Common myeloid progenitor, CD34-positive (primary cell): ENCODE measurements around the gene WSCD2.

ENCODE experiments used
- CTCF ChIA-PET: fragments of 350-600 bp; sonication (Branson Sonifier 250); formaldehyde crosslinking; loops from one replicate; lab custom pipeline; 2021; ENCODE audit warnings: antibody characterized with exemption; lab: Charles Lee
- POLR2A ChIA-PET: fragments of 350-600 bp; sonication (Branson Sonifier 250); formaldehyde crosslinking; loops from one replicate; lab custom pipeline; 2021; ENCODE audit warnings: antibody characterized with exemption; lab: Charles Lee
- DNase-seq, 3 donors: peaks; one replicate each; pipeline versions ENCODE4 v3.0.0 to v3.0.0-alpha.2; 2013
- H3K27ac ChIP-seq, 2 experiments: 1 replicate in 1 of 2; 2 replicates in 1 of 2; pipeline ENCODE4 v1.7.0; 2013; ENCODE audit warnings: inconsistent platforms in 2 of 2, low read length in 2 of 2, mild to moderate bottlenecking in 2 of 2, low read depth in 1 of 2, moderate library complexity in 1 of 2; ENCODE audit not compliant: severe bottlenecking in 2 of 2, insufficient read depth in 1 of 2, poor library complexity in 1 of 2
- H3K27me3 ChIP-seq, 5 experiments: replicated peaks in 2 of 5; 1 replicate in 3 of 5; 2 replicates in 2 of 5; pipeline versions ENCODE4 v1.6.1 to v1.7.0; 2013; ENCODE audit warnings: low read length in 4 of 5, mild to moderate bottlenecking in 2 of 5, moderate library complexity in 2 of 5, inconsistent platforms in 1 of 5; ENCODE audit not compliant: insufficient read depth in 5 of 5, control insufficient read depth in 4 of 5
- H3K36me3 ChIP-seq, 4 experiments: 1 replicate in 2 of 4; 2 replicates in 2 of 4; pipeline versions ENCODE4 v1.6.1 to v1.7.0; 2013; ENCODE audit warnings: low read length in 3 of 4, control low read depth in 1 of 4, mild to moderate bottlenecking in 1 of 4; ENCODE audit not compliant: control insufficient read depth in 4 of 4, insufficient read depth in 4 of 4
- H3K4me1 ChIP-seq, 4 experiments: 1 replicate in 3 of 4; 2 replicates in 1 of 4; pipeline versions ENCODE4 v1.6.1 to v1.7.1; 2013; ENCODE audit warnings: low read length in 3 of 4, mild to moderate bottlenecking in 3 of 4, control low read depth in 1 of 4, inconsistent platforms in 1 of 4, moderate library complexity in 1 of 4; ENCODE audit not compliant: control insufficient read depth in 4 of 4, insufficient read depth in 4 of 4; ENCODE audit errors: control extremely low read depth in 1 of 4
- H3K4me3 ChIP-seq, 7 experiments: 1 replicate in 4 of 7; 2 replicates in 3 of 7; pipeline versions ENCODE4 v1.5.1 to v1.7.0; 2013; ENCODE audit warnings: mild to moderate bottlenecking in 7 of 7, low read length in 6 of 7, moderate library complexity in 6 of 7, inconsistent platforms in 2 of 7, low read depth in 2 of 7, control low read depth in 1 of 7; ENCODE audit not compliant: insufficient read depth in 4 of 7, control insufficient read depth in 1 of 7; ENCODE audit errors: extremely low read depth in 1 of 7
- H3K9me3 ChIP-seq, 5 experiments: 1 replicate in 4 of 5; 2 replicates in 1 of 5; pipeline versions ENCODE4 v1.6.1 to v1.7.1; 2013; ENCODE audit warnings: low read length in 4 of 5, mild to moderate bottlenecking in 2 of 5, inconsistent platforms in 1 of 5, low read depth in 1 of 5, moderate library complexity in 1 of 5; ENCODE audit not compliant: control insufficient read depth in 4 of 5, insufficient read depth in 2 of 5; ENCODE audit errors: control extremely low read depth in 1 of 5
- WGBS: methylation state at CpG from one replicate; pipeline ENCODE4 v1.1.5; 2013; ENCODE audit not compliant: insufficient coverage; 5-methylcytosine and 5-hydroxymethylcytosine counted together

WSCD2 gene

GRCh38 chr12:108090932-108091678 lies 38.0 kb upstream of the WSCD2 start:
- no peaks in the 10 kb centered on the region for H3K36me3 ChIP-seq
- no peak overlapping the region for H3K27ac ChIP-seq
- DNase-seq, result no peak
- CTCF ChIA-PET, result no interaction called here
- no peak overlapping the region for H3K4me3 ChIP-seq
- 100% methylated on average over 2 of the region's 10 CpGs for WGBS
- no peaks in the 10 kb centered on the region for H3K4me1 ChIP-seq
- peaks cover 3 to 17% (median 6%) of the 10 kb centered on the region in 5 experiments for H3K9me3 ChIP-seq
- peaks cover 2 to 43% (median 8%) of the 10 kb centered on the region in 5 experiments for H3K27me3 ChIP-seq
- POLR2A ChIA-PET, result no interaction called here

- no peaks in the 10 kb centered on the region for H3K36me3 ChIP-seq
- H3K27ac ChIP-seq, result no peak overlapping the region
- H3K27me3 ChIP-seq, result peaks cover 2 to 48% (median 8%) of the 10 kb centered on the region in 5 experiments
- peaks cover 3 to 16% (median 6%) of the 10 kb centered on the region in 5 experiments for H3K9me3 ChIP-seq
- ChIA-PET CTCF (no interaction called here), POLR2A (no interaction called here)
- 70% methylated on average over 1 of the region's 4 CpGs for WGBS
- no peak for DNase-seq
- H3K4me1 ChIP-seq, result no peaks in the 10 kb centered on the region
- no peak overlapping the region for H3K4me3 ChIP-seq
Observed at GRCh38 chr12:108091679-108092051, 37.4 kb upstream of the WSCD2 start.

DNA sequence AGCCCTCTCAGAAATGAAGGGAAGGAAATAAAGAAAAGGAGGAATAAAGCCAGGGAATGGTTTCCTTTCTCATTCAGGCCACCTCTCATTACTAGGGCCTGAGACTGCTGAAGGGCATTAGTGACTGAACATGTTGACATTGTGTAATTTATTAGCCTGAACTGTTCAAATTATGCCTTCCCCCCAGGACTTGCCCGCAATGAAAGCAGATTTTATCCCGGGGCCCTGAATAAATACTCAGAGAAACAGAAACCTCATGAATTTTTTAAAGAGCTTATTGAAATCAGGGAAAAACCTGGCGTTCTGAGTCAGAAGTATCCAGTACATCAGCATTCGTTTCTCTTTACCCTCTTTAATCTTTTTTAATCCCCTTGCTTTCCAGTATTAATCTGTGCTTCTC lies 35.9 kb upstream of the WSCD2 start:
- Histone ChIP-seq H3K4me1 (no peaks in the 10 kb centered on the region), H3K9me3 (peaks cover 0 to 6% (median 0%) of the 10 kb centered on the region in 5 experiments), H3K27me3 (peaks cover 0 to 49% (median 8%) of the 10 kb centered on the region in 5 experiments), H3K36me3 (no peaks in the 10 kb centered on the region), H3K27ac (no peak overlapping the region), H3K4me3 (no peak overlapping the region)
- ChIA-PET CTCF (no interaction called here), POLR2A (no interaction called here)
- DNase-seq, result no peak
- 78% methylated on average over 3 of the region's 4 CpGs for WGBS

GRCh38 chr12:108094056-108094649 lies 34.9 kb upstream of the WSCD2 start:
- Histone ChIP-seq H3K9me3 (no peaks in the 10 kb centered on the region), H3K4me1 (no peaks in the 10 kb centered on the region), H3K4me3 (no peak overlapping the region), H3K36me3 (no peaks in the 10 kb centered on the region), H3K27ac (no peak overlapping the region), H3K27me3 (peaks cover 0 to 57% (median 10%) of the 10 kb centered on the region in 5 experiments)
- CTCF ChIA-PET, result no interaction called here
- DNase-seq, result no peak
- POLR2A ChIA-PET, result no interaction called here
- WGBS, result 80% methylated on average over 1 of the region's 2 CpGs

DNA sequence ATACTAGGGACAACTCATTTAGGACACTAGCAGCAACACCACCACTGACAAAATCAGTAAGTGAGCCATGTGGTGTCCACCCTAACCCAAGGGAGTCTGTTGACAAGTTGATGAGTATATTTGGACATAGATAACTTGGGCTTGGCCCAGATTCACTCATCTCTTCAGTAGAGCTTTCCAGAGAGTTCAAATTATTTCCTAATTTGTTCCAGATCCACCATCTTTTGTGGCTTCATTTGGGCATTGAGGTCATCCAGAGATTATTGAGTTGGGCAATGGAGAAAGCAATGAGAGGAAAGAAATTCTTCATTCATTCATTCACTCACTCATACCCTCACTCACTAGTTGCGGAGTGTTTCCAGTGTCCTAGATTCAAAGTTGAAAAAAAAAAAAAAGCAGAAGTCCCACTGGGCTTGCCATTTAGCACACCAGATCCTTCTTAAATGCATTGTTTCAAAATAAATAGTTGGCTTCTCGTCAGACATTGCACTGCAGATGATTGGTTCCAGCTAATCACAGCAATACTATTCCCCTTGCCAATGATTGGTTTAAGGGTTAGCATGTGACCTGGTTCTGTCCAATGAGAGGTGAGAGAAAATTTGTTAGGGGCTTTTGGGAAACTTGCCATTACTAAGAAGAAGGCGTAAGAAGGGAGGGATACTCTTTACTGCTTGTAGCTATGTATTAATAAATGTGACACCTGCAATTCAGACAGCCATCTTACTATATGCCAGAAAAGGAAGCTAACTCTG lies 31.8 kb upstream of the WSCD2 start:
- DNase-seq, result no peak
- Histone ChIP-seq H3K36me3 (no peaks in the 10 kb centered on the region), H3K27me3 (peaks cover 0 to 52% (median 4%) of the 10 kb centered on the region in 5 experiments), H3K9me3 (no peaks in the 10 kb centered on the region), H3K4me1 (no peaks in the 10 kb centered on the region), H3K27ac (no peak overlapping the region), H3K4me3 (no peak overlapping the region)
- 86% methylated on average over 1 of the region's 3 CpGs for WGBS
- ChIA-PET POLR2A (no interaction called here), CTCF (interaction anchor here (1.1 to 1.7 kb wide), 3 partner anchors 8 to 97 kb away, joined by 3 to 6 read pairs (median 3); no protein-coding TSS in a partner anchor)

GRCh38 chr12:108098374-108098773 lies 30.7 kb upstream of the WSCD2 start:
- POLR2A ChIA-PET, result no interaction called here
- no peaks in the 10 kb centered on the region for H3K4me1 ChIP-seq
- peaks cover 0 to 45% (median 3%) of the 10 kb centered on the region in 5 experiments for H3K27me3 ChIP-seq
- H3K4me3 ChIP-seq, result no peak overlapping the region
- no peak for DNase-seq
- H3K27ac ChIP-seq, result no peak overlapping the region
- no peaks in the 10 kb centered on the region for H3K9me3 ChIP-seq
- CTCF ChIA-PET, result interaction anchor here (1.3 to 1.7 kb wide), 2 partner anchors 27 to 96 kb away, joined by 3 to 6 read pairs; no protein-coding TSS in a partner anchor
- WGBS, result 97% methylated on average over 5 of the region's 8 CpGs
- no peaks in the 10 kb centered on the region for H3K36me3 ChIP-seq
